BLaER1 treated with 17β-estradiol and CSF1 and Interleukin-3, amounts not matched to agents 10 nM and 100 nM (cell line): ENCODE measurements around the gene COX5A.
"Not testable (repeated sequence)": the region's sequence is repeated elsewhere in the genome, so short reads cannot be mapped to it uniquely, and the experiment has no call there.

Experiments used
- H3K27ac ChIP-seq, 11 experiments: shearing (Covaris generic); formaldehyde crosslinking; 2 replicates each; pipeline ENCODE4 v1.8.1; 2022
- H3K27me3 ChIP-seq, 11 experiments: shearing (Covaris generic); formaldehyde crosslinking; 2 replicates each; pipeline ENCODE4 v1.8.1; 2022
- H3K36me3 ChIP-seq, 11 experiments: shearing (Covaris generic); formaldehyde crosslinking; 2 replicates each; pipeline ENCODE4 v1.8.1; 2022
- H3K4me1 ChIP-seq, 10 experiments: shearing (Covaris generic); formaldehyde crosslinking; 2 replicates each; pipeline ENCODE4 v1.8.1; 2022
- H3K4me2 ChIP-seq, 11 experiments: shearing (Covaris generic); formaldehyde crosslinking; 2 replicates each; pipeline ENCODE4 v1.8.1; 2022
- H3K4me3 ChIP-seq, 10 experiments: shearing (Covaris generic); formaldehyde crosslinking; 2 replicates each; pipeline ENCODE4 v1.8.1; 2022
- H3K9ac ChIP-seq, 11 experiments: shearing (Covaris generic); formaldehyde crosslinking; 2 replicates each; pipeline ENCODE4 v1.8.1; 2022
- H3K9me3 ChIP-seq, 11 experiments: shearing (Covaris generic); formaldehyde crosslinking; replicated peaks in 1 of 11; 2 replicates each; pipeline ENCODE4 v1.8.1; 2022
- H4K20me1 ChIP-seq, 11 experiments: shearing (Covaris generic); formaldehyde crosslinking; 2 replicates each; pipeline ENCODE4 v1.8.1; 2022
- Cebpa-rat ChIP-seq, 11 experiments: shearing (Covaris generic); IDR thresholded peaks; 2 replicates each; pipeline ENCODE4 v1.8.1; 2022

COX5A gene

GRCh38 chr15:74902295-74903075 is 35.4 kb downstream of the COX5A start:
- peaks cover 61 to 76% (median 69%) of the 10 kb centered on the region in 11 experiments for H3K36me3 ChIP-seq
- H3K9ac ChIP-seq = peak overlapping the region in 4 of 11 experiments; percentile 18 to 40 (median 25); a peak in 8 of 22 replicates
- H3K9me3 ChIP-seq = no peaks in the 10 kb centered on the region
- peaks cover 34 to 64% (median 43%) of the 10 kb centered on the region in 10 experiments for H3K4me1 ChIP-seq
- H3K4me3 ChIP-seq = no peak overlapping the region
- H4K20me1 ChIP-seq = peaks cover 0 to 66% (median 0%) of the 10 kb centered on the region in 11 experiments; a peak in 8 of 22 replicates
- TF ChIP-seq Cebpa-rat (IDR thresholded peaks at IDR 0.05) = no peak
- H3K27ac ChIP-seq = 0 out of 22 replicates have a peak overlapping the region, but pooled peaks of 1 of the 11 experiments have one; percentile 1
- peak overlapping the region in 7 of 11 experiments; percentile 6 to 92 (median 53); a peak in 11 of 22 replicates for H3K4me2 ChIP-seq
- H3K27me3 ChIP-seq = no peaks in the 10 kb centered on the region

- TF ChIP-seq Cebpa-rat (IDR thresholded peaks at IDR 0.05) = no peak
- Histone ChIP-seq H4K20me1 (peaks cover 0 to 75% (median 0%) of the 10 kb centered on the region in 11 experiments; a peak in 8 of 22 replicates), H3K27ac (peak overlapping the region in 9 of 11 experiments; percentile 24 to 60 (median 39); a peak in 16 of 22 replicates), H3K9ac (peak overlapping the region in 7 of 11 experiments; percentile 2 to 58 (median 33); a peak in 6 of 22 replicates), H3K9me3 (no peaks in the 10 kb centered on the region), H3K27me3 (no peaks in the 10 kb centered on the region), H3K4me3 (no peak overlapping the region), H3K4me2 (peak overlapping the region in 6 of 11 experiments; percentile 8 to 92 (median 28); a peak in 10 of 22 replicates), H3K36me3 (peaks cover 70 to 85% (median 77%) of the 10 kb centered on the region in 11 experiments), H3K4me1 (peaks cover 30 to 58% (median 37%) of the 10 kb centered on the region in 10 experiments)
Measured at GRCh38 chr15:74901612-74902063, 36.2 kb downstream of the COX5A start.

- Histone ChIP-seq H4K20me1 (peaks cover 0 to 50% (median 0%) of the 10 kb centered on the region in 11 experiments; a peak in 7 of 22 replicates), H3K4me1 (peaks cover 8 to 31% (median 12%) of the 10 kb centered on the region in 10 experiments; a peak in 17 of 20 replicates), H3K36me3 (peaks cover 62 to 92% (median 78%) of the 10 kb centered on the region in 11 experiments), H3K4me3 (no peak overlapping the region), H3K9ac (0 out of 22 replicates have a peak overlapping the region, but pooled peaks of 1 of the 11 experiments have one; percentile 7), H3K27me3 (no peaks in the 10 kb centered on the region), H3K27ac (no peak overlapping the region), H3K9me3 (no peaks in the 10 kb centered on the region), H3K4me2 (no peak overlapping the region)
- TF ChIP-seq Cebpa-rat (IDR thresholded peaks at IDR 0.05) = no peak
Measured at GRCh38 chr15:74897300-74897701, 40.6 kb downstream of the COX5A start.

GRCh38 chr15:74896316-74896715 is 41.6 kb downstream of the COX5A start:
- Histone ChIP-seq H4K20me1 (peaks cover 0 to 43% (median 0%) of the 10 kb centered on the region in 11 experiments; a peak in 4 of 22 replicates), H3K4me2 (no peak overlapping the region), H3K4me3 (no peak overlapping the region), H3K27me3 (no peaks in the 10 kb centered on the region), H3K36me3 (peaks cover 63 to 94% (median 79%) of the 10 kb centered on the region in 11 experiments), H3K9me3 (no peaks in the 10 kb centered on the region), H3K4me1 (peaks cover 2 to 29% (median 5%) of the 10 kb centered on the region in 10 experiments; a peak in 17 of 20 replicates), H3K27ac (no peak overlapping the region), H3K9ac (no peak overlapping the region)
- TF ChIP-seq Cebpa-rat (IDR thresholded peaks at IDR 0.05) = no peak

- TF ChIP-seq Cebpa-rat (IDR thresholded peaks at IDR 0.05) = no peak
- Histone ChIP-seq H3K4me1 (peaks cover 4 to 29% (median 8%) of the 10 kb centered on the region in 10 experiments), H3K36me3 (peaks cover 60 to 91% (median 78%) of the 10 kb centered on the region in 11 experiments)
Measured at GRCh38 chr15:74895830-74896229, 42.0 kb downstream of the COX5A start.

GRCh38 chr15:74894383-74894782 is 43.5 kb downstream of the COX5A start:
- Histone ChIP-seq H3K4me1 (peaks cover 14 to 35% (median 20%) of the 10 kb centered on the region in 10 experiments), H4K20me1 (peaks cover 0 to 24% (median 0%) of the 10 kb centered on the region in 11 experiments; a peak in 3 of 22 replicates), H3K36me3 (peaks cover 45 to 77% (median 63%) of the 10 kb centered on the region in 11 experiments)
- not testable (repeated sequence) for H3K4me2 ChIP-seq, H3K9ac ChIP-seq, H3K27me3 ChIP-seq, H3K4me3 ChIP-seq, H3K27ac ChIP-seq, H3K9me3 ChIP-seq

More at GRCh38 chr15:74895830-74896229, 42.0 kb downstream of the COX5A start:
- Histone ChIP-seq H3K27ac (no peak overlapping the region), H3K4me3 (no peak overlapping the region), H3K9ac (no peak overlapping the region), H4K20me1 (peaks cover 0 to 38% (median 0%) of the 10 kb centered on the region in 11 experiments; a peak in 4 of 22 replicates), H3K9me3 (no peaks in the 10 kb centered on the region), H3K4me2 (no peak overlapping the region), H3K27me3 (no peaks in the 10 kb centered on the region)

GRCh38 chr15:74893627-74894026 is 44.2 kb downstream of the COX5A start:
- H3K27ac ChIP-seq = no peak overlapping the region
- no peaks in the 10 kb centered on the region for H3K9me3 ChIP-seq
- H3K4me3 ChIP-seq = no peak overlapping the region
- H3K36me3 ChIP-seq = peaks cover 38 to 69% (median 56%) of the 10 kb centered on the region in 11 experiments
- H4K20me1 ChIP-seq = peaks cover 0 to 19% (median 0%) of the 10 kb centered on the region in 11 experiments; a peak in 2 of 22 replicates
- H3K4me2 ChIP-seq = peak overlapping the region in 4 of 11 experiments; percentile 0 to 29 (median 19); a peak in 2 of 22 replicates
- no peaks in the 10 kb centered on the region for H3K27me3 ChIP-seq
- no peak for TF ChIP-seq Cebpa-rat (IDR thresholded peaks at IDR 0.05)
- H3K9ac ChIP-seq = no peak overlapping the region
- H3K4me1 ChIP-seq = peaks cover 18 to 43% (median 25%) of the 10 kb centered on the region in 10 experiments

GRCh38 chr15:74892931-74893330 is 44.9 kb downstream of the COX5A start:
- Histone ChIP-seq H3K36me3 (peaks cover 38 to 62% (median 51%) of the 10 kb centered on the region in 11 experiments), H3K4me2 (peak overlapping the region in 1 of 11 experiments; percentile 29; a peak in 2 of 22 replicates), H3K9ac (no peak overlapping the region), H3K27me3 (no peaks in the 10 kb centered on the region), H3K4me1 (peaks cover 18 to 43% (median 25%) of the 10 kb centered on the region in 10 experiments), H4K20me1 (peaks cover 0 to 13% (median 0%) of the 10 kb centered on the region in 11 experiments; a peak in 2 of 22 replicates), H3K9me3 (no peaks in the 10 kb centered on the region), H3K27ac (no peak overlapping the region), H3K4me3 (no peak overlapping the region)
- TF ChIP-seq Cebpa-rat (IDR thresholded peaks at IDR 0.05) = no peak

- no peak overlapping the region for H3K4me3 ChIP-seq
- TF ChIP-seq Cebpa-rat (IDR thresholded peaks at IDR 0.05) = no peak
- no peak overlapping the region for H3K9ac ChIP-seq
- H4K20me1 ChIP-seq = peaks cover 0 to 7% (median 0%) of the 10 kb centered on the region in 11 experiments; a peak in 2 of 22 replicates
- H3K27ac ChIP-seq = no peak overlapping the region
- H3K9me3 ChIP-seq = no peaks in the 10 kb centered on the region
- peak overlapping the region in 1 of 11 experiments; percentile 29; a peak in 1 of 22 replicates for H3K4me2 ChIP-seq
- H3K36me3 ChIP-seq = peaks cover 33 to 56% (median 47%) of the 10 kb centered on the region in 11 experiments
- peaks cover 18 to 43% (median 25%) of the 10 kb centered on the region in 10 experiments for H3K4me1 ChIP-seq
- H3K27me3 ChIP-seq = no peaks in the 10 kb centered on the region
Measured at GRCh38 chr15:74892313-74892712, 45.6 kb downstream of the COX5A start.
